MG63 (cell line): ENCODE data around the gene OGDHL. TPM values are rescaled to one million over a fixed set of nuclear protein-coding genes. Genes with fewer than 3 reads are reported as not detected.
"Not testable (repeated sequence)": the region's sequence is repeated elsewhere in the genome, so short reads cannot be mapped to it uniquely, and the experiment has no call there.

Experiments used
- DNase-seq: peaks from one replicate; pipeline ENCODE4 v3.0.0-alpha.2; 2020
- H3K27me3 ChIP-seq: fragments of 250-450 bp; sonication (Bioruptor Pico); 2 replicates; pipeline ENCODE4 v1.5.1; 2020; ENCODE audit warnings: mild to moderate bottlenecking, moderate library complexity
- H3K36me3 ChIP-seq: fragments of 250-450 bp; sonication (Bioruptor Pico); 2 replicates; pipeline ENCODE4 v1.5.1; 2020; ENCODE audit warnings: mild to moderate bottlenecking, moderate library complexity
- H3K4me3 ChIP-seq: fragments of 250-450 bp; sonication (Bioruptor Pico); 2 replicates; pipeline ENCODE4 v1.5.1; 2020; ENCODE audit warnings: mild to moderate bottlenecking, moderate library complexity
- H3K9me3 ChIP-seq: fragments of 250-450 bp; sonication (Bioruptor Pico); 2 replicates; pipeline ENCODE4 v1.5.1; 2020; ENCODE audit warnings: mild to moderate bottlenecking, moderate library complexity
- total RNA-seq: library from RNA; depleted of rRNA; stranded (reverse); fragments of >200 nt; shearing (Covaris generic); gene quantifications from 2 replicates; pipeline ENCODE4 v1.2.3, GENCODE V29; 2014; ENCODE audit warnings: low replicate concordance

The OGDHL gene
- total RNA-seq, 1 experiment from 2014 or later = 0.16 TPM

DNA sequence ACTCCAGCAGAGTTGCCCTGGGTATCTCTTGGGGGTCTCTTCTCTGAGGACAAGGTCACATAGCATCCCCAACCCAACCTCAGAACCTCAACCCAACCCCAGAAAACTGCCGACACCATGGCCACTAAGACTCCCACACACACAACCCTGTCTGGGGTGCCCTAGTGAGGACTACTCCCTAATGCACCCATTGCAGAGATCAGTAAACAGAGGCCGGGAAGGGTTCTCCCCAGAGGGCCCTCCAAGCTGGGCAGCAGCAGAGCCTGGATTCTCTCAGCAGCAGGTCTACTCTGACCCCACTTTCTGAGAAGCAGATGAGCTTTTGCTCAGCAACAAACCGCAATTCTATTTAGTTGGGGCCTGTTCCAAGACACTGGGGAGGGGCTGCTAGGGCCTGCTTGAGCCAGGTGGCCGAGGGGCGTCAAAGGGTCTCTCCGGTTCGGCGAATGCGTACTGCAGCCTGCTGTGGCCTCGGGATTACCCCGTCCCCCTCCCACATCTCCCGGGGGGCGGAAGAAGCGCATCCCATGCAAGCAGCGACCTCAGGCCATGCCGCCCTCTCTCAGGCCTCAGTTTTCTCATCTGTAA lies 828 bp downstream of the OGDHL start:
- Histone ChIP-seq H3K9me3 (no peaks in the 10 kb centered on the region), H3K36me3 (no peaks in the 10 kb centered on the region), H3K27me3 (peaks cover 52% of the 10 kb centered on the region), H3K4me3 (no peak overlapping the region)
- no peak for DNase-seq

DNA sequence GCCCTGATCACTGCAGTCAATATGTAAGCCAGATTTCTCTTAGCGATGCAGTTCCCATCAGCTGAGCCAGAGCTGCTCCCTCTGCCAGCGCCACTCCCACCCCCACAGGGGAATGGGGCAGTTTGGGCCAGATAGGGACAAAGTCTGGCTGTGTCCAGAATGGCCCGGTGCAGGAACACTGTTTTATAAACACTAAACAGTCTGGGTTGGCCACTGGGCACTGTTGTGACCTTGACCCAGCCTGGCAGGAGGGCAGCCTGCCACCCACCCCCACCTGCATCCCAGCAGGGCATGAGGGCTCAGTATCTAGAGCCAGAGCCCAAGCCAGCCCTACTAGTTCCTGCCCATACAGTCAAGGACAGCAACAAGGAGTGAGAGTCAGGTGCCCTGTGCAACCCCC lies 1.3 kb downstream of the OGDHL start:
- H3K9me3 ChIP-seq = no peaks in the 10 kb centered on the region
- H3K4me3 ChIP-seq = no peak overlapping the region
- peaks cover 56% of the 10 kb centered on the region for H3K27me3 ChIP-seq
- H3K36me3 ChIP-seq = no peaks in the 10 kb centered on the region
- DNase-seq = no peak

DNA sequence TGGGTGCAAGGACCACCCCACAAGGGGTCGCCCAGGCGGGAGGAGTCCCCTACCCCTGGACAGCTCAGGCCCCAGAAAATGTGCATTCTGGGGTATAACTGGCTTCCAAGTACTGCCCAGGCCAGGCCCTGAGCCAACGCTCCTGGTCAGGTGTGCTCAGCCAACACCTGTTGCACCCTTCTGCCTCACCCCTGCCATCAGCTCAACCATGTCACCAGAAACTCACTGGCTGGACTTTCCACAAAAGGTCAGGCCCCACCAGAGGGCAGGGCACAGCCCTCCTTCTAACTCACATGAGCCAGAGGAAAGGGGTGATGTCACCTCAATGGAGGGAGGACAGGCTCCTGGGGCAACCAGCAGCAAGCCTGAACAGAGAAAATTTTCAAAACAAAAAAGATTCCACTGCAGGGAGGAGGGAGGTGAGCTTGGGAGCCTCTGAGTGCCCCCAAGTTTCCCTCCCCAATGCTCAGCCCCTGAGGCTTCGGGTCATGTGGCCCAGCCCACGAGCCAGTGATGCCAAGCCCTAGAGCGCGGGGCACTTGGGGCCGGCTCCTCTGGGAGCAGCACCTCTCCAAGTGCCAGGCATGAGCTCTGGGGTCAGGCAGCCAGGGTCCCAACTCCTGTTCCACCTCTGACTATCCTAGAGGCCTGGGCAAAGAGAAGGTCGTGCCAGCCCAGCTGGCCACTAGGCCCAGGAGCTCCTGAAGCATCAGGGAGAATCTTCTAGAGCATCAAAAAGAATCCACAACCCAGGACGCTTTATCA lies 2.2 kb downstream of the OGDHL start:
- Histone ChIP-seq H3K9me3 (no peaks in the 10 kb centered on the region), H3K27me3 (peaks cover 59% of the 10 kb centered on the region), H3K36me3 (no peaks in the 10 kb centered on the region), H3K4me3 (no peak overlapping the region)
- no peak for DNase-seq

DNA sequence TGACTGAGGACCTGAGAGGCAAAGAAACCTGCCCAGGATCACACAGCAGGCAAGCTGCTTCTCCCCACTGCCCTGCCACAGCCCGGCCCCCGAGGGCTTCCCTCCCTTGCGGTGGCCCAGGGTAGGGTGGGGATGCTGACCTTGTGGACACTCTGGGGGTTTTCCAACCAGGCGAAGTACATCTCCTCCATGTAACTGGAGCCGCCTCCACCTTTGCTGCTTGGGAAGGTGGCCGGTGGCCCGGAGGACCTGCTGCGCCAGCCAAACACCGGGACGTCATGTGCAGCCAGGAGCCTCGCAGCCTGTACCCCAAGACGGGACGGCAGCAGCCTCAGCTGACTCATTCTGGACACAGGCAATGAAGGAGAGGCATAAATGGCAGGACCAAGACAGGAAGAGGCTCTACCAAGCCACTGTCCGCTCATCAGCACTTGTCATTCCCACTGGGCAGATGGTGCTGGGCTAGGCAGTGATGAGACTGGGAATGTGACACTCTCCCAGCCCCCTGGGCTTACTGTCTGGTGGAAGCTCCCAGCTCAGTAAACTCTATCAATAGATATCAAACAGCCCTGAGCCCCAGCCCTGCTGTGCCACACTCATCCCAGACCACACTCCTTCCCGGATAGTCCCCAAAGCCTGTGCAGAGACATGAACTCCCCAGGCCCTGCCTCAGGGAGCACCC lies 3.7 kb downstream of the OGDHL start:
- H3K4me3 ChIP-seq = no peak overlapping the region
- no peaks in the 10 kb centered on the region for H3K36me3 ChIP-seq
- H3K27me3 ChIP-seq = peaks cover 49% of the 10 kb centered on the region
- DNase-seq = no peak
- H3K9me3 ChIP-seq = no peaks in the 10 kb centered on the region

DNA sequence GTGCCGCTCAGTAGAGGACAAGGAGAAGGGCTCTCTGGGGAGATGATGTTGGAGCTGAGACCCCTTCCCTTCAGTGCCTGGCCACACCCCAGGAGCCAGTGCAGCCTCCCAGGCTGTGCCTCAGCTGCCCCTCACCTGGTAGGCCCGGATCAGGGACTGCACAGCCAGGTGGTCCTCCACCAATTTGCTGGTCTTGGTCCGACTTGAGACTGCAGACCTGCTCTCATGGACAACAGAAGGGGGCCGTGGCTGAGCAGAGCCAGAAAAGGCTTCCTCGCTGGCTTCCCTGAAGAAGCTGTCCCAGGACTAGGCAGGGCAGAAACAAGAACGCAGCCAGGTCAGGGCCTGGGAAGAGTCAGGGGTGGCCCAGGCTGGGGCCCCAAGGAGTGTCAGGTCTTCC lies 5.5 kb downstream of the OGDHL start:
- peaks cover 51% of the 10 kb centered on the region for H3K27me3 ChIP-seq
- no peaks in the 10 kb centered on the region for H3K36me3 ChIP-seq
- H3K9me3 ChIP-seq = no peaks in the 10 kb centered on the region
- DNase-seq = no peak
- no peak overlapping the region for H3K4me3 ChIP-seq

DNA sequence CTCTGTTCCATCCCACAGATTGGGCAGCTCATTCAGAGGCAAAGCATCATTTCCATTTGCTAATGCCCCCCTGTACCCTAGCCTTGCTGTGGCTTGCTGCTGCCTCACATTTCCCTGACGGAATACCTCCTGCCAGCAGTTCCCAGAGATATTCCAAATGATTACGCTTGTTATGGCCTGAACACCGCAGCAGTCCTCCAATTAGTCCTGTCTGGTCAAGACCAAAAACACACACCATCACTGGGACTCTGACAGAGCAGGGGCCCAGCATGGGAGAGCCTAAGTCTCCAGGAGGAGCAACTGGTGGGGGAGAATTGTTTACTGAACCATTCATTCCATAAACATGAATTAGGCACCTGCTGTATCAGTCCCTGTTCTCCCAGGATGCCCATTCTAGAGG lies 6.1 kb downstream of the OGDHL start:
- DNase-seq = no peak
- peaks cover 45% of the 10 kb centered on the region for H3K27me3 ChIP-seq
- no peaks in the 10 kb centered on the region for H3K36me3 ChIP-seq
- H3K4me3 ChIP-seq = no peak overlapping the region
- no peaks in the 10 kb centered on the region for H3K9me3 ChIP-seq

DNA sequence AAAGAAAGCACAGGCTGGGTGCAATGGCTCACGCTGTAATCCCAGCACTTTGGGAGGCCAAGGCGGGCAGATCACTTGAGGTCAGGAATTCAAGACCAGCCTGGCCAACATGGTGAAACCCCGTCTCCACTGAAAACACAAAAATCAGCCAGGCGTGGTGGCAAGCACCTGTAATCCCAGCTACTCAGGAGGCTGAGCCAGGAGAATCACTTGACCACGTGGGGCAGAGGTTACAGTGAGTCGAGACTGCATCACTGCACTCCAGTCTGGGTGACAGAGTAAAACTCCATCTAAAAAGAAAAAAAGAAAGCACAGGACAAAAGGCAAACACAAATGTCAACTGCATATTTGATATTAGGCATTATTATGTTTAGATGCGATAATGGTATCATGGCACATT lies 7.2 kb downstream of the OGDHL start:
- not testable (repeated sequence) for H3K4me3 ChIP-seq, H3K9me3 ChIP-seq, H3K36me3 ChIP-seq, DNase-seq
- H3K27me3 ChIP-seq = peaks cover 39% of the 10 kb centered on the region

DNA sequence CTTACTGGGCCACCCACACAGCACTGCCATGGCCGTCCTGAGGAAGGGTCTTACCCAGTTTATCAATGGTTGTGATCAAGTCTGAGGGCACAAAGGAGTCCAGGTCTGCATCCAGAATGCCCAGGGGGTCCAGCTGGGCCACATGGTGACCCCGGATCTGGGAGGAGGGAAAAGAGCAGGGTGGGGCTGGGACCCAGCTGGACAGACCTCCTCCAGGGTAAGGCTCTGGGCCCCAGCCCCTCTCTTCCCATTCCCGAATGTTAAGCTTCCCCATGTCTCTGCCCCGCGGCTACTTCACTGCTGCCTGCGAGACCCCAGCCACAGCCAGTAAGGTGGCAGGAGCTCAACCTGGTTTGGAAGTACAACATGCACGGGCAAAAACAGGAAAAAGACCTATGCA lies 9.5 kb downstream of the OGDHL start:
- Histone ChIP-seq H3K9me3 (no peaks in the 10 kb centered on the region), H3K27me3 (peaks cover 46% of the 10 kb centered on the region), H3K4me3 (no peak overlapping the region), H3K36me3 (no peaks in the 10 kb centered on the region)
- DNase-seq = no peak

DNA sequence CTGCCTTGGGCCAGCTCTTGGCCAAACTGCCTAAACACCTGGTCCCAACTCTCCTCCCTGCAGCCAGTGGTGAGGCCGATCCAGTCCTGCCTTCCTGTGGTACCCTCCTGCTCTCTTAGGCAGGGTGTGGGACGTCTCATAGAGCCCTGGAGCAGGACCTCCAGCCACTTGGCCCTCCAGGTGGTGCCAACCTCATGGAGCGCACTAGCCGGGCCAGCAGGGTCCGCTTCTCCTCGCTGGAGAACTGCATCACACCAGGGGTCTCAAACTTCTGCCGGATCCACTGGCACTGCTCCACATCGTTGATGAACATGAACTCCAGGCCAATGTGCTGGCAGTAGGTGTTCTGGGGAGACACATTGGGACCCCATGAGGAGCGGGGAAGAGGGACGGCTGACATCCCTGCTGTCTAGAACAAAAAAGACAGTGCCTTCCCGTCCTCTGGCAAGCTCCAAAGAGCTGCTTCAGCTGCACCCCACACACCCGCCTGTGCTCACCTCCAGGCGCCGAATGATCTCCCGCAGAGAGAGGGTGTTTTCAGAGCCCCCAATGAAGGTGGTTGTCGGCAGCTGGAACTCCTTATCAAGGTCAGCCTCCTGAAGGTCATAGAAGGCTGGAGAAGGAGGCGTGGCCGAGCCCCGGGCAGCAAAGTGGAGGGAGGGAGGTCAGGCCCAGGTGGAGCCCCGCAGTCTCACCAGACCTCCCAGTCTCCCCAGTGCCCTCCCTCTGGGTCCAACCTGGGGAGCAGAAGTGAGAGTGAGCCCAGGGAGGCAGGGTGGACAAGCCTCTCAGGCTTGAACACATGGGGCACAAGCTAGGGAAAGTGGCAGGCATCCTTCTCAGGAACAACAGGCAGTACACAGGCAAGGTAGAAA lies 10.2 kb downstream of the OGDHL start:
- H3K4me3 ChIP-seq = no peak overlapping the region
- H3K27me3 ChIP-seq = peaks cover 39% of the 10 kb centered on the region
- no peaks in the 10 kb centered on the region for H3K9me3 ChIP-seq
- DNase-seq = no peak
- no peaks in the 10 kb centered on the region for H3K36me3 ChIP-seq

DNA sequence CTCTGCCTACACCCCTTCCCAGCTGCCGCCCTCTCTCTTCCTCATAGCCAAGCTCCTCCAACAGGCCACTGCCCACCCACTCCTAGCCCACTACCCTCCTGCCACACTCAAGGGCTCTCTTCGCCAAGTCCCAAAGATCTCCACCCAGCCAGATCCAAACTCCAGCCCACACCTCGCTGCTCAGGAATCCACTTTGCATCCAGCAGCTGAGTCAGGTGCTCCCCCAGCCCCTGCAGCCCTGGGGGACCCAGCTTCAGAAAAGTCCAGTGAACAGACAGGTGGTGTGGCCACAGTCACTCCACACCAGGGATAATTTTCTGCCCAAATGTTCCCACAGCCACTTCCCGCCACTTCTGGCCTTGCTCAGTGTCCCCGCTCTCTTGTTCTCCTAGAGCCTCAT lies 10.9 kb downstream of the OGDHL start:
- H3K4me3 ChIP-seq = no peak overlapping the region
- H3K9me3 ChIP-seq = no peaks in the 10 kb centered on the region
- no peak for DNase-seq
- H3K36me3 ChIP-seq = no peaks in the 10 kb centered on the region
- H3K27me3 ChIP-seq = peaks cover 36% of the 10 kb centered on the region

DNA sequence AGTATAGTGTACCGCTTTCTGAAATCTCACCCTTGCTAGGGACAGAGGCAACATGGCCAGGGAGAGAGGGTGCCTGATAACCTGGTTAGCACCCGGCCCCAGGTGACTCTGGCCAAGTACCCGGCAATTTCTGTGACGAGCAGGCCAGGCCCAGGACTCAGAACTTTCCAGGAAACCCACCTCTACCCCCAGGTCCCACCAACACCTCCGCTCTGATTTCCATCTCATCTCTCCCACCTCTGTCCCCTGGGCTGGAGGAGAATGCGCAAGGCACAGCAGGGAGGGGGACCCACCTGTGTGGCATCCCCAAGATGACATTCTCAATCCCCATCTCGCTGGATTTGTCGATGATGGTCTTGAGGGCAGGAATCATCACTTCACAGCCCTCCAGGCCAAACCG lies 11.6 kb downstream of the OGDHL start:
- Histone ChIP-seq H3K36me3 (no peaks in the 10 kb centered on the region), H3K27me3 (peaks cover 29% of the 10 kb centered on the region), H3K9me3 (no peaks in the 10 kb centered on the region), H3K4me3 (no peak overlapping the region)
- no peak for DNase-seq

DNA sequence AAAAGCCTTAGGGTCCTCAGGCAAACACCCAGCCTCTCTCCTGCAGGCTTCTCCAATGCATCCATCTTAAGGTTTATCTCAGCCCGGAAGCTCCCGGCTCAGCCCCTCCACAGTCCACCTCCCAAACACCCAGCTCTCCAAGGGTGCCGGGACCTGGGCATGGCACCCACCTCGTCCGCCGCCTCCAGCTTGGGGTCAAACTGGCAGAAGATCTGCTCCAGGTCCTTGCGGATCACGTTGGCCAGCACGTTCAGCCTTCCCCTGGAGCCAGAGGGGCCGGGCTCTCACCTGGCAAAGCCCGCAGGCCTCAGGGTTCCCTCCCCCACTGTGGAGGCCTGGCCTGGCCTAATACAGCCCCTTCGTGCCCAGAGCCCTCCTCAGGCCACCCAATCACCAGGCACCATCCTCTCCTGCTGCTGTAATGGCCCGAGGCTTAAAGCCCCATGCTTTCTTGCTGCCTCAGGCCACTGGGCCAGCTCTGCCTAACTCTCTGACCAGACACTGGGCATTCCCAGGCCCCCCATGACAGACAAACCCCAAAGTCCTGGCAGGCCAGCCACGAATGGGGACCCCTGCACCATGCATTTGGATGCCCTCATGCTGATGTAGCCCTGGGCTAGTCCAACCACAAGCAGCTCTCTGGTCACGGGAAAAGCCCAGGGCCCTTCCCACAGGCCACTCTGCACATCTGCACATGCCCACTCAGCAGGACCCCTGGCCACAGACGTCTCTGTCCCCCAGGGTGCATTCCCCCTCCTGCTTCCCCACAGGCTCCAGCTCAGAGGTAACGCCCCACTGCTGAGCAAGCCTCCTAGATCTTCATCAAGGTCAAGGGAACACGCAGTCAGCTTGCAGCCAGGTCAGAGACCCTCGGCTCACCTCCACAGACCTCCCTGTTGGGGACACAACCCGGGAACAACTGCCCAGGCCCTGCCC lies 12.3 kb downstream of the OGDHL start:
- H3K36me3 ChIP-seq = no peaks in the 10 kb centered on the region
- peaks cover 27% of the 10 kb centered on the region for H3K27me3 ChIP-seq
- no peaks in the 10 kb centered on the region for H3K9me3 ChIP-seq
- no peak for DNase-seq
- H3K4me3 ChIP-seq = no peak overlapping the region

DNA sequence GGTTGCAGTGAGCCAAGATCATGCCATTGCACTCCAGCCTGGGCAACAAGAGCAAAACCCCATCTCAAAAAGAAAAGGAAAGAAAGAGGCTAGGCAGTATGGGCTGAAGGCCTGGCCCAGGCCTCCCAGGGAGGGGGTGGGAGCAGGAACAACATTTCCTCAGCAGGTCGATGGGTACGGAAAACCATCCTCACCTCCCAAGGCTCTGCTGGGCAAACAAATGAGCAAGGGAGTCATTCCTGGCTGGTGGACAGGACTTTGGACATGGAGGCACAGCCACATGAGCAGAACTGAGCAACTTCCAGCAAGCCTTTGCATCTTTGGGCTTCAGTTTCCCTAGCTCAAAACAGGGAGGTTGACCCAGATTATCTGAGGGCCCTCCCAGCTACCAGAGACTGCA lies 13.0 kb downstream of the OGDHL start:
- Histone ChIP-seq H3K9me3 (no peaks in the 10 kb centered on the region), H3K27me3 (peaks cover 27% of the 10 kb centered on the region), H3K4me3 (no peak overlapping the region), H3K36me3 (no peaks in the 10 kb centered on the region)
- DNase-seq = no peak

DNA sequence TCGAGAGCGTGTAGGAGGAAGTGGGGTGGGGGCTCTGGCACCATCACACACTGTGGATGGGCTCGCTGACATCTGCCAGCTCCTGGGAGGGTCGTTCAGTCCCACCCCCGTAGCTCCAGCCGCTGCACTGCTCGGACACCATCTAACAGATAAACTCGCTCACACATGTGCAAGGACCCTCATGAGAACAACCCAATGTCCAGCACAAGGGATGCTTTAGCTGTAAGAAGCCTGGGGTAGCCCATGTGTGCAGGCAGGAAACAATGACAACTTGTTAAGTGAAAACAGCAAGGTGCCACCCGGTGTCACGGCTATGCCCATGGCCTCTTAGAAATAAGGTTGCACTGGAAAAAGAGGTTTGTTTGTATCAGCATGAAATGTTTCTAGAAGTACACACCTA lies 14.1 kb downstream of the OGDHL start:
- peaks cover 22% of the 10 kb centered on the region for H3K27me3 ChIP-seq
- no peaks in the 10 kb centered on the region for H3K9me3 ChIP-seq
- no peak for DNase-seq
- no peak overlapping the region for H3K4me3 ChIP-seq
- no peaks in the 10 kb centered on the region for H3K36me3 ChIP-seq

DNA sequence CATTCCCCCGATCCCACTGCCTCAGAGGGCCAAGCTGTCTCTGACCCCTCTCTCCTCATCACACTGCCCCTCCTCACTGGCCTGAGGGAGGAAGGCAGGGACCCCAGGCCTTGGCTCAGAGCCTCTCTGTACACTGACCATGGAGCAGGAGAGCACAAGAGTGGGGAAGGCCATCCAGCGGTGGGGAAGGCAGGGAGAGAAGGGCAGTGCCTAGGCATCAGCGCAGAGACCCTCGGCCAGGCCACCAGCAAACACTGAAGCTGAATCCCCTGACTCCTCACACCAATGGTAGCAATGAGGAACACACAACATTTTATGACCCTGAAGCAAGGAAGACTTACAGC lies 14.8 kb downstream of the OGDHL start:
- no peaks in the 10 kb centered on the region for H3K36me3 ChIP-seq
- no peaks in the 10 kb centered on the region for H3K9me3 ChIP-seq
- peaks cover 15% of the 10 kb centered on the region for H3K27me3 ChIP-seq
- no peak for DNase-seq
- H3K4me3 ChIP-seq = no peak overlapping the region

DNA sequence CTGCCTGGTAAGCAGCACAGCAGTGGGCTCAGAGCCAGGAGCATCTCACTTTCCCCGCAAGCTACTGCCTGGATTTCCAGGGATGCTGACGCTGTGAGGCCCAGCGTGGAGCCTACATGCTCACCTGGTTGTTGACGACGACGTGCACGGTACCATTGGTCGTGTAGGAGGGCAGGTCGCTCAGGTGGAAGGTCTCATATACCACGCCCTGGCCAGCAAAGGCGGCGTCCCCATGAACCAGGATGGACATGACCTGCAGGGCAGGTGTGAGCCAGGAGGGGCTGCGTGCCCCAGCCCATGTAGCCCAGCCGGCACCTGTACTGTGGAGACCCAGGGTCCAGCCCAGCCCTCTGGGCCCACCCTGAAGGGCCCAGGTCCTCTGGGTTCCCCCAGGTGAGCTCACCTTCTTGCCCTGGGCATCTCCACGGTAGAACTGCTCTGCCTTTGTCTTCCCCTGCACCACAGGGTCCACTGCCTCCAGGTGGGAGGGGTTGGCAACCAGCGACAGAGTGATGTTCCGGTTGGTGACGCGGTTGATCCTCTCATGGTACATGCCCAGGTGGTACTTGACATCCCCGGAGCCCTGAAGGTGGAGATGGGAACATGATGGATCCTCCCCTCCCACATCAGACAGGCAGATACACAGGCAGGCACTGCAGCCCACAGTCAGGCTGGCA lies 15.4 kb downstream of the OGDHL start:
- Histone ChIP-seq H3K36me3 (no peaks in the 10 kb centered on the region), H3K9me3 (no peaks in the 10 kb centered on the region), H3K4me3 (no peak overlapping the region), H3K27me3 (peaks cover 14% of the 10 kb centered on the region)
- DNase-seq = no peak
